DMS114 treated with DMSO at 0.1 percent for 48 hours (cell line): ENCODE measurements around the gene GNAO1.

Experiments
- DNase-seq: peaks from one replicate; lab custom pipeline; 2025; ENCODE audit not compliant: unreplicated experiment; lab: John Stamatoyannopoulos, UW

Gene GNAO1

DNA sequence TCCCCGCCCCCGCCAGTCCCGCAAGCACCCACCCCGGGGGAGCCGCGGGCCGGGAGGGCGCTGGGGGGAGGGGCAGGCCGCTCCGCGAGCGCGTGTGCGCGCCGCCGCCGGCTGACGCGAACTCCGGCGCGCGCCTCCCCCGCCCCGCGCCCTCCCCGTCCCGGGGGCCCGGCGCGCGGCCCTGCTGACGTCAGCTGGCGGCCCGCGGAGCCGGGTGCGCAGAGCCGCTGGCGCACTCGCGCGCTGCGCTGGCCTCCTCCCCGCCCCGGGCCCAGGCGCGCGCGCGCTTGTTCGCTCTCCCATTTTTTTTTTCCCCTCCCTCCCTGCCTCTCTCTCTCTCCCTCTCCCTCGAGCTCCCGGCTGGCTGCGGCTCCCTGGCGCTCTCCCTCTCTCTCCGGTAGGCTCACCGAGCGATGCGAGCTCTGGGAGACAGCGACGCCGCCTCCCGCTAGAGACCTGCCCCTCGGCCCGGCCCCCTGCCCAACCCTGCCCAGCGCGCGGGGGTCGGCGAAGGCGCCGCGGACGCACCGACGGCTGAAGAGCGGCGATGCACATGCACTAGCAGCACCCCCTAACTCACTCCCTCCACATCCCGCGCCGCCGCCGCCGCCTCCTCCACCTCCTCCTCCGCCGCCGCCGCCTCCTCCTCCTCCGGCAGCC, at the start of gene GNAO1:
GNAO1 (plus strand) TSS at position 334 of the 660 bp plus-strand sequence. CDS start 747 bp downstream, outside the sequence.
- peak; percentile 56 for DNase-seq

DNA sequence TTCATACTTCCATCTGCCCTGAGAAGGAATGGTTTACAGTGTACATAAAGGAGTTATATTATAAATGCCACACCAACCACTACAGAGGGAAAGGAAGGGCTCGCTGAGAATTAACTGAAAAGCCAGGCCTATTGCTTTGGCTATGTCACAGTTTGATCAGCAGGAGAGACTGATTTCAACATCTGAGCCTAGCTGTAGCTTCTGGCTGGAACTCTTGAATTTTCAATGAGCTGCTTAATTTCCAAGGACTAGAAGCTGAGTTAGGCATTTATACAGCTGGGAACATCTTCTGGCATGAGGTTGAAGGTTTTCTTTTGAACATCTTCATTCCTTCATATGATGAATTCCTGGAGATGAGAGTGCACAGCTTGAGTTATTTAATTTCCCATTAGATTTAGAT, 47.6 kb upstream of the GNAO1 start:
- DNase-seq: no peak

DNA sequence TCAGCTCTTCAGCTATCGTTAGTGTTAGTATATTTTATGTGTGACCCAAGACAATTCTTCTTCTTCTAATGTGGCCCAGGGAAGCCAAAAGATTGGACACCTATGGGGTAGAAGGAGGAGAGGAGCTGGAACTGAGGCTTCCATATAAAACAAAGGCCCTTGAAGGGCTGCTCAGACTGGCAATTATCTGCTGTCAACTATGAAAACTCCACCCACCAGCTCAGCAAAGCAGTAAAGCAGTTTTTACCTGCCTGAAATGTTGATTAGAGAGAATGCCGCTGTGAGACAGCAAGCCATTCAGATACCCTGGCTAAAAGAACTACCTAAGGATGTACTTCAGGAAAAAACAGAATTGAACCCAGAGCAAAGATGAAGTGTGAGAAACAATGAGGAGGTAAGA, 45.9 kb upstream of the GNAO1 start:
- no peak for DNase-seq

DNA sequence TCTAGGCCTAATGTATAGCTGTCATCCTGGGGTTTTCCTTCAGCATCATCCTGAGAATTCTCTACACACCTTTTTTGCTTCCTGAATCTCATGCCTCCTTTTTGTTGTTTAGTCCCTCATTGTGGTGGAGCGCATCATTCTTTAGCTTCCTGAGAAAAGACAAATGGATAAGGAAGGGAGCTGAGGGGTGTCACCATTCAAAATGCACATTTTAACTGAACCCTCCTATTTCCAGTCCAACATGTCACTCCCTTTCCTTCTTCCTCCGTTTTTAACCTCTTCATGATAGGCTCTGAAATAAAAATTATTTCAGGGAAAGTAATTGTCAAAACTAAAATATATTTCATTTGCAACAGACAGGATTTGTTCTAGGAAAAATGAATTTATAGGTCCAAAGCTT, 39.7 kb upstream of the GNAO1 start:
- no peak for DNase-seq

DNA sequence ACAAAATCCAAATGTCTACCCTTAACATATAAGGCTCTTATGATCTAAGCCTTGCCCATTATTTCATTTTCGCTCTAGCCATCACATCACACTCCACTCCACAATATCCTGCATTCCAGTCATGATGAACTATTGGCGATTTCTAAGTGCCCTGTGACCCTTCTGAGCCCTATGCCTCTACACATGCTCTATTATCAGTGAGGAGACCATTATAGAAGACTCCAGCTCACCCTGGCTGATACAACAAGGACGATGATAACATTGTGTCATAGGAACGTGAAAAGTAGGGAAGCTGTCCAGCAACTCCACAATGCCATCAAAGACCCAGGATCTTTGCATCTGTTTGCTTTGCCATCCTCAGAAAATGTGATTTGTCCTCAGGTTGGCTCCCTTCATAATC, 29.6 kb upstream of the GNAO1 start:
- DNase-seq: no peak

DNA sequence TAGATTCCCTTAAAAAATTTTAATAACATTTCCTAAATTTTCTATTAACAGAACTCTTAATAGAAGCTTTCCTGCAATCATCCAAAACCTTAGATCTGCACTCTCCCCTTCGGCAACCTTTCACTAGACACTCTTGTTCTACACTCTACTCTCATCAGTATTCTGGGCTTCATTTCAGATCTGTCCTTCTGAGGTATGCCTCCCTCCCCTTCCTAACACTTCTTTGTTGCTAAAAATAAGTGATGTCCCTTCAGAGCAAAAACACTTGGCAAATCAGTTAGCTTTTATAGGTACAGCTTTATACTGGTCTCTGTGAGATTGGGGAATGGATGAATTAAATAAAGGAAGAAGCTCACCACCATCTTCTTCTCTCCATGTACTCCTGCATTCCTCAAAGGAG, 28.2 kb upstream of the GNAO1 start:
- DNase-seq: no peak

DNA sequence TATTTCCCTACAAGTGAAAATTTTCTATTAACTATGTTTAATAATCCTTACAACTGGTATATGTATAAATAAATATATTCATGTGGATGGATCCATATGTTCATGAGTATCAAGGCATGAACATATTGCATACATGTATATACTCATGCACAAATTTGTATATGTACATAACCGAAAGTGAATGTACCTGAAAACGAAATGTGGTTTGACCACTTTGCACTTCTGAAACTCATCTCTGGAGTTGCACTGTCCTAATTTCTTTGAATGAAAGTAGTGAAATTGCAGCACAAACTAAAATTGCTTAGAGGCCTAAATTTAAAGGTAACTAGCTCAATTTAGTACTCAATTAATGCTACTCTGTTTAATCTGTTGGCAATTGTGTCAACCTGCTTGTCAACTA, 27.4 kb upstream of the GNAO1 start:
- no peak for DNase-seq

DNA sequence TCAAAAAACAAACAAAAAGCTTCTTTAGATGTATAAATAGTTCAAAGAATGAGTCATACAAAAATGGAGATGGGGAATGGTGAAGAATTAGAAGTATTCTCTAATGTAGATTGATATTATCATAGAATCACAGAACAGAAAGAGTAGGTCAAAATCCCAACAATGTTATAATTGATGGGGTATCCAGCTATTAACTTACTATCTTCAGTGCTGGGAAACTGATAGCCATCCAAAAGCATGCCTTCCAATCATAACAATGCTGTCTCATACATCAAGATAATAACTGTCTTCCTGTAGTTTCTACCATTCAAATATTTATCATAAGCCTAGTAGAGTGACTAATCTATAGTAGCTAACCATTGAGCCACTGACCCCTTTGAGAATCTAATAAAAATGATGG, 26.7 kb upstream of the GNAO1 start:
- no peak for DNase-seq

DNA sequence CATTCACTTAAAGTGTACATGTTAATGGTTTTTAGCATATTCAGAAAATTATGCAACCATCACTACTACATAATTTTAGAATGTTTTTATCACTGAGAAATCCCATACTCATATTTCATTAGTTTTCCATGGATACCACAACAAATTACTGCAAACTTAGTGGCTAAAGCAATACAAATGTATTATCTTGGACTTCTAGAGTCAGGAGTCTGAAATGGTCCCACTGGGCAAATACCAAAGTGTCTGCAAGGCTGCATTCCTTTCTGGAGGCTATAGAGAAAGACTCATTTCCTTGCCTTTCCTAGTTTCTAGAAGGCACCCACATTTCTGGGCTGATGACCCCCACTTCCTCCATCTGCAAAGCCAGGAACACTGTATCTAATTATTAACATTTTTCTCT, 16.9 kb upstream of the GNAO1 start:
- no peak for DNase-seq

DNA sequence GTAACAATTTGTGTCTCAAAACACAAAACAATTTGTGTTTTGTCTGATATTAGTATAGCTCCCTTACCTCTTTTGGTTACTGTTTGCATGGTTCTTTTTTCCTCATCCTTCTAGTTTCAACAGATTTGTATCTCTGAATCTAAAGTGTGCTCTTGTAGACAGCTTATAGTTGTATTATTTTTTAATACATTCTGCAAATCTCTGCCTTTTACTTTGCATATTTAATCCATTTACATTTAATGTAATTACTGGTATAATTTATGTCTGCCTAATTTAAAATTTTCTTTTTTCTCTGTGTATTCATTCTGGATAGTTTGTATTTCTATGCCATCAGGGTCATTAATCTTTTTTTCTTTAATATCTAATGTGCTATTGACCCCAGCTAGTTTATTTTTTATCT, 9.9 kb upstream of the GNAO1 start:
- DNase-seq: no peak

DNA sequence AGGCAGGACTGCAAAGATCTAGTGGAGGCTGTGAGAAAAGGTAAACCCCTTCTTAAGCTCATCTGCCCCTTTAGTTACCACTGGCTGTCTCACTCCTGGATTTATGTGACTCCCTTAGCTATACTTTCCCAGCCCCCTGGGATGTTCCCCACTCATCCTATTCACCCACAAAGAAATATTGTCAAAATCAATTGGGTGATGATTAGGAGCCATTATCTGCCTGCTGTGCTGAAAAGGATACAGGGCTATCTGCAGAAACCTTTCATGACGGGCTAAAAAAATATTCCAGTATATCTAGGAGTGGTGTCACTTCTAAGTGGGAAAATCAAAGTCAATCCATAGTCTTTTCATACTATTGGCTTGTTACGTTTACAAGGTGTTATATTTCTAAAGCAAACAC, 8.0 kb upstream of the GNAO1 start:
- DNase-seq: no peak

DNA sequence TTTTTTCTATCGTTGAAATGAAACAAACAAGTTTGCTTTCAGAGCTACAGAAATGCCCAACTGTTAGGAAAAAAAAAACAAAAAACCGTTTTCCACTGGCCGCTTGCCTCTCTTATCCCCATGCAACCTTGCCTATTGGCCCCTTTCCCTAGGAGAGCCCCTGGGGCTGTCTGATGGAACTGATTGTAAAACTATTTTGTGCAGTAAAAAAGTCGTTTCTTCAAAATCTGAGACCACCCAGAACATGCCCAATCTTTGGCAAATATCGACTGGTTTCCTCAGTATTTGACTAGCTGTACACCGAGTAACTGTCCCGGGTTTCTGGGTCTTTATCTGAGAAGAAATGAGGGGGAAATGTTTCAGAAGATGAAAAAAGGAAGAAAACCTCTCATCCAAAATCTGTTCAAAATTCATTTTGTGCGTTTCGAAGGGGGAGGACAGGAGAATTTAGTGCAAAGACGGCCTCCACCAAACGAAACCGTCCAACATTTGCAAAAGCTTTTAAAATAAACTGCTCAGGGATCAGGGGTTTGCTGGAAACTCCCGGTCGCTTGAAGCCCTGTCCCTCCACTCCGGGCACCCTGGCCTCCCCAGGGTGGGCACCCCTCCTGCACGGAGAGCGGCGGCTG, 1.1 kb upstream of the GNAO1 start:
- DNase-seq: peak; percentile 22

DNA sequence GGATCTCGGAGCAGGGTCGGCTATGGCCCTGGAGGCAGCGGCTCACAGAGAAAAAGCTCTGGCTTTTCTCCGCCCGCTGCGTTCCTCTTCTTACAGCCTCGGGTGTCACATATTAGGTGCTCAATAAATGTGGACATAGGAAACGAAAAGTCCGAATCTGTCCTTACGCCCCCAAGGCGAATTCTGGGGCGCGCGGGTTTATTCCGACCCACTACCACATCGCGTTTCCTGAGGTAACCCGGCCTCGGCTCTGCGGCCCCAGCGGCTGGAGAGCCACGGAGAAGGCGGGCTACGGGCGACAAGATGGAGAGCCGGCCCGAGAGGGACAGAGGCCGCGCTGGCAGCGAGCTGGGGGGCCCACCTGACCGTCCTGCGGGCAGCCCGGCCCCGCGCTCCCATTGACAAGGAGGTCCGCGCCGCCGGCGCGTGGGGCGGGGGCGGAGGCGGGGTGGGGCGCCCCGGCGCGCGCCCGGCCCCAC, 573 bp upstream of the GNAO1 start:
- no peak for DNase-seq

DNA sequence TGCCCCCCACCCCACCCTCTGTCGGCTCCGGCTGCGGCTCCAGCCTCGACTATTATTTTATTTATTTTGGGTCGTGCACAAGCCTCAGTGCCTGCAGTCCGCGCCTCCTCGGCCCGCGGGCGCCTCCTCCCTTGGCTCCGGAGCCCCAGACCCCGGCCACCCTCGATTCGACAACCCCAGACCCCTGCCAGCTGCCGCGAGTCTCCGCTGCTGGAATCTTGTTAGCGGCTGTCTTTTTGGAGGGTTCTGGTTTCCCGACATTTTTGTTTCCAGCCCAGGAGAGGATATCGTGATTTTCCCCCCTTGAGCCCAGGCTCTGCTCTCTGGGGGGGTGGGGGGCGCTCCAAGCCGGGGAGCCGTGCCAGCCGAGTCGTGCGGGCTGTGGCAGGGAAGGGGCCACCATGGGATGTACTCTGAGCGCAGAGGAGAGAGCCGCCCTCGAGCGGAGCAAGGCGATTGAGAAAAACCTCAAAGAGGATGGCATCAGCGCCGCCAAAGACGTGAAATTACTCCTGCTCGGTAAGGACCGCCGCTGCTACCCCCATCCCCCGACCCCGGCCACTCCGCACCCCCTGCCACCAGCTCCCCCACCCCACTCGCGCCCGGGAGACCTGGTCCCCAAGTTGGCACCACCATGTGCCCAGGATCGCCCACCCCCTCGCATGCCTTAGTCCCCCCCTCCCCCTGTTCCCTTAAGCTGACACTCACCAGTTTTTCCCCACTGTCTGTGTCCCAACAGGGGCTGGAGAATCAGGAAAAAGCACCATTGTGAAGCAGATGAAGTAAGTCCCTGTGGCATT, 746 bp downstream of the GNAO1 start:
- DNase-seq: no peak

DNA sequence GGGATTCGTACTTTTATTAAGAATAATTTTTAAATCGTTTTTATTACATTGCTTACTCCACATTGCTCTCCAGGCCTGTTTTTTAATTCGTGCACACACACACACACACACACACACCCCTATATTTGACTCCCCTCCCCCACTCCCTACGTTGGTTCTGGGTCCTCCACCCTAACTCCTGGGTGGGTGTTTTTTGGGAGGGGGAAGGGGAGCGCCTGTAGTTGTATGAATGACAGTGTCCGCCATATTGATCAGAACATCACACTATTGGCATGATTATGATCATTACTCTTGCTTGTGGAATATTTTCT, 1.3 kb downstream of the GNAO1 start:
- no peak for DNase-seq

DNA sequence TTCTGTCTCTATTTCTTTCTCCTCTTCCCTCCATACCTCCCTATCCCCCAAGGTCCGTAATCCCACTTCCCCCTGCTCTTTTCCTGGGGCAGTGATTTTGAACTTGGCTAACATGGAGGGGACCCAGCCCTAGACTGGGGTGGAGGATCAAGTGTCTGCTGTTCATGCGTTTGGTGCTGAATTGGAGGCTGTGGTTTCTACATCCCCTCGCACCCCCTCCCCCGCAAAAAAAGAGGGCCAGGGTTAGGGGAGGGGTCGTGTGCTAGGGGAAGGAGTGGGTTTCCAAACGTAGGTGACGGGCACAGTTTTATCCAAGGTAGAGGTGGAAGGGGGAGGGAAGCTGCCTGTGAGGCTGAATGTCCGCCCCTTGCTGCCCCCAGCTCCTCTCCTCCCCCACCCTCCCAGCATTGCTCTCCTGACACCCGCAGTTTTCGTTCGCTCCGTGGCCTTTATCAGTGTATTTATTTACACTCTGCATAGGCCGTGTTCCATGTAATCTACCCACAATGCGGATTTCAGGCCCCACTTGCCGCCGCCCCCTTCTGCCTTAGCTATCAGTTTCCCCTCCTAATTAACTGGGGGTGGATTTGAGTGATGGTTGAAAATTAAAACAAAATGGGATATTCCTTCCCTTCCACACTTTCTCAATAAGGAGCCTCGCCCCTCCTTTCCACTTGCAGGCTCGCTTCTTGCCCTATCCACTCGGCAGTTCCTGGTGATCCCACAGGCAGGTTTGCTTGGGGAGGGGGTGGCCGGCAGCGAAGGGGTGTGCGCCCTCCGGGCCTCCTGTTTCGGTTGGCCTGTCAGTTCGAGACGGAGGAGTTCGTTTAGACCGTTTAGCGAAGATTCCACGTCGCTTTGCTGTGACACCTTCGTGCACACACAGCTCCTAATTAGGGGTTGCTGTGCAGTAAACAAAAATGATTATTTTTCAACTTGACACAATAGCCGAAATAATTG, 2.0 kb downstream of the GNAO1 start:
- DNase-seq: no peak

DNA sequence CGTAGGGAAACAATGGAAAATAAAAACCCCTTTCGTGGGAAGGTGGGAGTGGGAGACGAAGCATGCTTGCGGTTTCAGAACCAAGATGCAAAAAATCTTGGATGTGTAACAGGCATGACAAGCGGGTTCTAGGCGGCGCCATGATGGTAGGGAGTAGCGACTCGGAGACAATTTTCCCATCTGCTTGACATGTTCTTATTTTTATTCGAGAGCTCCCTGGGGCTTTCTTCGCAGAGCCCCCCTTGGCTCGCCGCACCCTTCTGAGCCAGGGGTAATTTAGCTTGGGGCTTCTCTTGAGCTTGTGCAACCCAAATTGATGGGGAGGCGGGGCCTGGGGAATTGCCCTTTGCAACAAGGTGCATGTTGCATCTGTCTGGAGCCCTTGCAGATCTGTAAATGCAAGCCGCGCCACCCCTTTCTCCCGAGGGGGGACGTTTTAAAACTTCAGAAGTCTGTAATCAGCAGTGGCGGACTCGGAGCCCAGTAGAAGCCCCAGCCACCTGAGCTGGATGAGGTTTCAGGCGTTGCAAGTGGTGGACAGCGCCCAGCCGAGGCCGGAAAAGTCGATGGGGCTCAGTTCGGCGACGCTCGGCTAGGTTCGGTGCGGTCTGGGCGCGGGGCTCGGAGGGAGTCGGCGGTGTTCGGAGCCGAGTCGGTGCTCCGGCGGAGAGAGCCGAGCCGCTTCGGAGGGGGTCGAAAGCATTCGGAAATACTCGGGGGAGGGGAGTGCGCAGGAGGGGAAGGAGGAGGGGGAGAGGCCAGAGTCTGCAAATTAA, 2.9 kb downstream of the GNAO1 start:
- peak; percentile 85 for DNase-seq

DNA sequence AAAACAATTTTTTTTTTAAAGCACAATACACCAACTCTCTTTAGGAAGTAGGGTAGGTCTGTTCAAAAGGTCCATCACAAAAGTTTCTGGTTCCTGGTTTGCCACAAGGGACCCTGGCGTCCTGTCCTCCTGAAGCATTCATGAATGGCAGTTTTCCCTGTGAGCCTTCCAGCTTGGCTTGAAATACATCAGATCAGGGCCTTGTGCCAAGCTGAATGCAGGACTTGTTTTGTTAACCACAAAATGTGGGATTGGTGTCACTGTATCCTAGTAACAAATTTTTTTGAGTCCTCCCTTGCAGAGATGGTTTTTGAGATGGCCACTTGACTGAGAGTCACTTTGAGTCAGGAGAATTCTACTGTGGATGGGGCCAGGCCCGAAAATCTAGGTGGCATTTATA, 3.9 kb downstream of the GNAO1 start:
- DNase-seq: no peak

DNA sequence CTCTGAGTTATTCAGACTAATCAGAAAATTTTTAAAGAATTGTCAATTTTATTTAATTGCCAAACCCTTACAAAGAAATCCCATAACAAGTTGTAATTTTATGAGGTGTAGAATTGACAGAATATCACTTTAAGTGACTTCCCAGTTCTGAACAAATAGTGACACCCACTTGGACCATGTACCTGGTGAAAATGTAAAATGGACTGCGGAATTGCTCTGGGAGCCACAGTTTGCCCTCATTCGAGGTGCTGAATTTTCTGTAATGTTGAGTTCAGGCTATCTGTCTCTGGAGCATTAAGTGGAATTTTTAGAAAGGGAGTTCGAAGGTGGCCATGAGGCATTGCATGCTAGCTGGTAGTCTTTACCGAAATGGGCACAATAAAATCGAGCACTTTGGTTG, 5.1 kb downstream of the GNAO1 start:
- no peak for DNase-seq

DNA sequence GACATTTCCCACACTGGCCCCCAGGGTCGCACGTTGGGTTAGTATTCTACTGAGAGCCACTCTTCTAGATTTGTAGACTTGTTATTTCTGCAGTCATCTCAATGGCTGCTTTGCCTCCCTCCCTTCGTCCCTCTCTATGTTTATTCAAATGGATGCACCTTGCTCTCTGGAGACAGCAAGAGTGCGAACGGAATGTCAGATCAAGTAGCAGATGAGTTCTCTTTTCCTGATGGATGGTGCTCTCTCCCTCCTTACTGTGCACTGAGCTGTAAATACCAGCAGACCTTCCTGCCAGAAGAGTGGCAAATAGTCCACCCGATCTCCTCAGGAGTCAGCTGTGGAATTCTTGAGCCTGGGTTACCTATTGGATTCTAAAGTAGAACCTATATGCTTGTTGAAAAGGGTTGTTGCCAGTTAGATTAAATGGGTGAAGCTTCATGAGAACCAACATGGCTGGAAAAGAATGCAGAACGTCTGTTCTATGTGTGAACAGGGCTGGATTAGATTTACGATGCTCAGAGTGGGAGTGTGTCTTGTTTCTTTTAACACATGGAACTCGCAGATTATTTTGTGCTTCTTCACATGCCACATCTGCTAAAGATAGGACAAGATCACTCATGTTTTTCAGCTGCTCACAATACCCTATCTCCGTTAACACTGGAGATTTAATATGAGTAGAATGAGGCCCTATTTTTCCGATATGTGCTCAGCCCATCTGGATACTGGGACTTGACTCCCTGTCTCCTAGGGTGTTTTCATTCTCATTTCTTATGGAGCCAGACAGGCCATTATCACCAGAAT, 6.1 kb downstream of the GNAO1 start:
- no peak for DNase-seq
